ENCODE measurements around the gene SFSWAP. TPM values are rescaled to one million over a fixed set of nuclear protein-coding genes. Genes with fewer than 3 reads are reported as not detected.

The SFSWAP gene
- total and polyA plus RNA-seq, 3 donors from 2014 or later, result 37.7 to 68.4 (median 62.4) TPM

DNA sequence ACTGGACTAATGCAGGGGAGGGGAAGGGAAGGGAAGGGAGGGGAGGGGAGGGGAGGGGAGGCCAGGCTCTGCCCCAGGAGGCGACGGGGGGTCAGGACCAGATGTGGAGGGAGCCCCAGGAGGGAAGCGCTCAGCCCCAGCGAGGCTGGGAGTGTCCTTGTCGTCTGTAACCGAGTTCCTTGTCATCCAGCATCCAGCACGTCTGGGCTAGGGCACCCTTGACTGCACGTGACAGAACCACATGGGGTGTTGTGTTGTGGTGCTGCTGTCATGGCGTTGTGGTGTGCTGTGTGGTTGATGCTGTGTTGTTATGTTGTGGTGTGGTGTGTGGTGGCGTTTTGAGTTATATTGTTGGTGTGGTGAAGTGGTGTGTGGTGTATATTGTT lies 28.4 kb upstream of the SFSWAP start:
- Histone ChIP-seq H3K27ac (no peak overlapping the region), H3K27me3 (no peaks in the 10 kb centered on the region), H3K36me3 (ENCODE audit: low read depth, missing control alignments) (no peaks in the 10 kb centered on the region), H3K9me3 (no peaks in the 10 kb centered on the region), H3K4me1 (no peaks in the 10 kb centered on the region), H3K4me3 (no peak overlapping the region)
- TF ChIP-seq CTCF (IDR thresholded peaks at IDR 0.05) (no peak), POLR2A (IDR thresholded peaks at IDR 0.05) (no peak)
- intact Hi-C loops (cut with DNase I; ENCODE audit: low total_unique reads), result no loop called here
- 35 to 53% methylated on average over 10 of the region's 10 CpGs for WGBS, 2 donors
- no peak for DNase-seq

- TF ChIP-seq POLR2A (IDR thresholded peaks at IDR 0.05) (no peak), CTCF (IDR thresholded peaks at IDR 0.05) (no peak)
- no peaks in the 10 kb centered on the region for H3K9me3 ChIP-seq
- H3K4me3 ChIP-seq, result no peak overlapping the region
- no peak overlapping the region for H3K27ac ChIP-seq
- no peaks in the 10 kb centered on the region for H3K36me3 ChIP-seq (ENCODE audit: low read depth, missing control alignments)
- no peaks in the 10 kb centered on the region for H3K4me1 ChIP-seq
- H3K27me3 ChIP-seq, result no peaks in the 10 kb centered on the region
- 81 to 85% methylated on average over 11 to 17 of the region's 17 CpGs for WGBS, 2 donors
- intact Hi-C loops (cut with DNase I; ENCODE audit: low total_unique reads), result no loop called here
- no peak for DNase-seq
Observed at GRCh38 chr12:131683266-131684014, 27.4 kb upstream of the SFSWAP start.

- WGBS, 2 donors, result 76 to 79% methylated on average over 18 to 26 of the region's 26 CpGs
- TF ChIP-seq CTCF (IDR thresholded peaks at IDR 0.05), result no peak
- no peak for TF ChIP-seq POLR2A (IDR thresholded peaks at IDR 0.05)
- H3K9me3 ChIP-seq, result no peaks in the 10 kb centered on the region
Observed at GRCh38 chr12:131684015-131684725, 26.7 kb upstream of the SFSWAP start.

GRCh38 chr12:131687346-131688125 lies 23.4 kb upstream of the SFSWAP start:
- H3K27me3 ChIP-seq, result no peaks in the 10 kb centered on the region

More at GRCh38 chr12:131684015-131684725, 26.7 kb upstream of the SFSWAP start:
- no peak overlapping the region for H3K27ac ChIP-seq
- no peak overlapping the region for H3K4me3 ChIP-seq
- no peak for DNase-seq
- intact Hi-C loops (cut with DNase I; ENCODE audit: low total_unique reads), result no loop called here
- no peaks in the 10 kb centered on the region for H3K36me3 ChIP-seq (ENCODE audit: low read depth, missing control alignments)
- no peaks in the 10 kb centered on the region for H3K4me1 ChIP-seq
- H3K27me3 ChIP-seq, result no peaks in the 10 kb centered on the region

More at GRCh38 chr12:131687346-131688125, 23.4 kb upstream of the SFSWAP start:
- no peak for DNase-seq
- intact Hi-C loops (cut with DNase I; ENCODE audit: low total_unique reads), result no loop called here
- Histone ChIP-seq H3K36me3 (ENCODE audit: low read depth, missing control alignments) (no peaks in the 10 kb centered on the region), H3K9me3 (no peaks in the 10 kb centered on the region), H3K4me3 (no peak overlapping the region), H3K4me1 (no peaks in the 10 kb centered on the region), H3K27ac (no peak overlapping the region)
- WGBS, 2 donors, result 79 to 93% methylated on average over 5 to 15 of the region's 15 CpGs
- TF ChIP-seq CTCF (IDR thresholded peaks at IDR 0.05) (no peak), POLR2A (IDR thresholded peaks at IDR 0.05) (no peak)

Data from testis (tissue), 3 donors.